ENCODE measurements around the gene FBLN1. TPM values are rescaled to one million over a fixed set of nuclear protein-coding genes. Genes with fewer than 3 reads are reported as not detected.

The FBLN1 gene
- total and polyA plus RNA-seq, 2 of the 13 experiments (the other 11 are each of a cell fraction or from before 2014, with no cell fraction given): 37.3 to 103 TPM

DNA sequence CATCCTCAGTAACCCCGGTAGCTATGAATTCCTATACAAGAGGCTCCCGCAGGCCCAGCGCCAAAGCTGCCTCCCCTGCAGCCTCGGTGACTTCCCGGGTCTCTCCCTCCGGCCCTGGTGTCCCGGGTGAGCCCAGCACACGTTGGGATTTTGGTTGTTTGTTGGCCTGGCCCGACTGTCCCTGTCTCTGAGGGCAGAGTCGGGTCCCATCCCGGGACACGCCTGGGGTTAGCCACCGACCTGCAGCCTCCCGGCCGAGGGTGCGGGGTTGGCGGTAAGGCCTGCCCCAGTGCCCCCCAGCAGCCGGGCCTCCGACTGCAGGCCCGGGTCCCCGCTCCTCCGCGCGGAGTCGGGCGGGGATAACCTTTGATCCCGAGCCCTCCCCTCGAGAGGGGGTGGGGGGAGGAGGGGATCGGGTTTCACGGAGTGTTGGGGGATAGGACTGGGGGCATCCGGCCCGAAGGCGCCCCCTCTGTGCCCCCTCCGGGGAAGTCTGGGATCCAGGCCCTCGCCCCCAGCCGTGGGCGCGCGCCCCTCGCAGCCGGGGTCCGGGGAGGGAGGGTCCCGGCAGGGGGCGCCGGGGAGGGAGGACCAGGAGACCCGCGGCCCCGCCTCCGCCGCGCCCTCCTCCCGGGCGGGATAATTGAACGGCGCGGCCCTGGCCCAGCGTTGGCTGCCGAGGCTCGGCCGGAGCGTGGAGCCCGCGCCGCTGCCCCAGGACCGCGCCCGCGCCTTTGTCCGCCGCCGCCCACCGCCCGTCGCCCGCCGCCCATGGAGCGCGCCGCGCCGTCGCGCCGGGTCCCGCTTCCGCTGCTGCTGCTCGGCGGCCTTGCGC, at the start of gene FBLN1 (continued):
- TF ChIP-seq, protein P1, sequence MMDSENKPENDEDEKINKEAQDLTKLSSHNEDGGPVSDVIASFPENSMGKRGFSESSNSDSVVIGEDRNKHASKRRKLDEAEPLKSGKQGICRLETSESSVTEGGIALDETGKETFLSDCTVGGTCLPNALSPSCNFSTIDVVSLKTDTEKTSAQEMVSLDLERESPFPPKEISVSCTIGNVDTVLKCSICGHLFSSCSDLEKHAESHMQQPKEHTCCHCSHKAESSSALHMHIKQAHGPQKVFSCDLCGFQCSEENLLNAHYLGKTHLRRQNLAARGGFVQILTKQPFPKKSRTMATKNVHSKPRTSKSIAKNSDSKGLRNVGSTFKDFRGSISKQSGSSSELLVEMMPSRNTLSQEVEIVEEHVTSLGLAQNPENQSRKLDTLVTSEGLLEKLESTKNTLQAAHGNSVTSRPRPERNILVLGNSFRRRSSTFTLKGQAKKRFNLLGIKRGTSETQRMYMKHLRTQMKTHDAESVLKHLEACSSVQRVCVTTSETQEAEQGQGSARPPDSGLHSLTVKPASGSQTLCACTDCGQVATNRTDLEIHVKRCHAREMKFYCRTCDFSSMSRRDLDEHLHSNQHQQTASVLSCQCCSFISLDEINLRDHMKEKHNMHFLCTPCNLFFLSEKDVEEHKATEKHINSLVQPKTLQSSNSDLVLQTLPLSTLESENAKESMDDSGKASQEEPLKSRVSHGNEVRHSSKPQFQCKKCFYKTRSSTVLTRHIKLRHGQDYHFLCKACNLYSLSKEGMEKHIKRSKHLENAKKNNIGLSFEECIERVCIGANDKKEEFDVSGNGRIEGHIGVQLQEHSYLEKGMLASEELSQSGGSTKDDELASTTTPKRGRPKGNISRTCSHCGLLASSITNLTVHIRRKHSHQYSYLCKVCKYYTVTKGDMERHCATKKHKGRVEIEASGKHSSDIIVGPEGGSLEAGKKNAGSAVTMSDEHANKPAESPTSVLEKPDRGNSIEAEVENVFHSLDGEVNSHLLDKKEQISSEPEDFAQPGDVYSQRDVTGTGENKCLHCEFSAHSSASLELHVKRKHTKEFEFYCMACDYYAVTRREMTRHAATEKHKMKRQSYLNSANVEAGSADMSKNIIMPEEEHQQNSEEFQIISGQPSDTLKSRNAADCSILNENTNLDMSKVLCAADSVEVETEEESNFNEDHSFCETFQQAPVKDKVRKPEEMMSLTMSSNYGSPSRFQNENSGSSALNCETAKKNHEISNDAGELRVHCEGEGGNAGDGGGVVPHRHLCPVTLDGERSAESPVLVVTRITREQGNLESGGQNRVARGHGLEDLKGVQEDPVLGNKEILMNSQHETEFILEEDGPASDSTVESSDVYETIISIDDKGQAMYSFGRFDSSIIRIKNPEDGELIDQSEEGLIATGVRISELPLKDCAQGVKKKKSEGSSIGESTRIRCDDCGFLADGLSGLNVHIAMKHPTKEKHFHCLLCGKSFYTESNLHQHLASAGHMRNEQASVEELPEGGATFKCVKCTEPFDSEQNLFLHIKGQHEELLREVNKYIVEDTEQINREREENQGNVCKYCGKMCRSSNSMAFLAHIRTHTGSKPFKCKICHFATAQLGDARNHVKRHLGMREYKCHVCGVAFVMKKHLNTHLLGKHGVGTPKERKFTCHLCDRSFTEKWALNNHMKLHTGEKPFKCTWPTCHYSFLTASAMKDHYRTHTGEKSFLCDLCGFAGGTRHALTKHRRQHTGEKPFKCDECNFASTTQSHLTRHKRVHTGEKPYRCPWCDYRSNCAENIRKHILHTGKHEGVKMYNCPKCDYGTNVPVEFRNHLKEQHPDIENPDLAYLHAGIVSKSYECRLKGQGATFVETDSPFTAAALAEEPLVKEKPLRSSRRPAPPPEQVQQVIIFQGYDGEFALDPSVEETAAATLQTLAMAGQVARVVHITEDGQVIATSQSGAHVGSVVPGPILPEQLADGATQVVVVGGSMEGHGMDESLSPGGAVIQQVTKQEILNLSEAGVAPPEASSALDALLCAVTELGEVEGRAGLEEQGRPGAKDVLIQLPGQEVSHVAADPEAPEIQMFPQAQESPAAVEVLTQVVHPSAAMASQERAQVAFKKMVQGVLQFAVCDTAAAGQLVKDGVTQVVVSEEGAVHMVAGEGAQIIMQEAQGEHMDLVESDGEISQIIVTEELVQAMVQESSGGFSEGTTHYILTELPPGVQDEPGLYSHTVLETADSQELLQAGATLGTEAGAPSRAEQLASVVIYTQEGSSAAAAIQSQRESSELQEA (CRISPR knock-in tag; IDR thresholded peaks at IDR 0.05; ENCODE audit: not compliant biosample characterization): peak; percentile 49
- TF ChIP-seq, protein P2, sequence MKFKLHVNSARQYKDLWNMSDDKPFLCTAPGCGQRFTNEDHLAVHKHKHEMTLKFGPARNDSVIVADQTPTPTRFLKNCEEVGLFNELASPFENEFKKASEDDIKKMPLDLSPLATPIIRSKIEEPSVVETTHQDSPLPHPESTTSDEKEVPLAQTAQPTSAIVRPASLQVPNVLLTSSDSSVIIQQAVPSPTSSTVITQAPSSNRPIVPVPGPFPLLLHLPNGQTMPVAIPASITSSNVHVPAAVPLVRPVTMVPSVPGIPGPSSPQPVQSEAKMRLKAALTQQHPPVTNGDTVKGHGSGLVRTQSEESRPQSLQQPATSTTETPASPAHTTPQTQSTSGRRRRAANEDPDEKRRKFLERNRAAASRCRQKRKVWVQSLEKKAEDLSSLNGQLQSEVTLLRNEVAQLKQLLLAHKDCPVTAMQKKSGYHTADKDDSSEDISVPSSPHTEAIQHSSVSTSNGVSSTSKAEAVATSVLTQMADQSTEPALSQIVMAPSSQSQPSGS (CRISPR knock-in tag; IDR thresholded peaks at IDR 0.05): peak; percentile 22; the same call in 1 of the 2 replicates
- TF ChIP-seq TEAD3 (CRISPR knock-in tag; optimal IDR thresholded peaks at IDR 0.05; ENCODE audit: borderline replicate concordance) (peak; percentile 45), MBD4 (IDR thresholded peaks at IDR 0.05; ENCODE audit: borderline replicate concordance, low read length) (no peak), PHB2 (IDR thresholded peaks at IDR 0.05; ENCODE audit: partially characterized antibody) (no peak), GABPB1 (CRISPR knock-in tag; IDR thresholded peaks at IDR 0.05) (peak; percentile 70), FOXK1 (CRISPR knock-in tag; IDR thresholded peaks at IDR 0.05; ENCODE audit: borderline replicate concordance, low read depth) (peak; percentile 49; the same call in 1 of the 2 replicates), ZSCAN12 (CRISPR knock-in tag; IDR thresholded peaks at IDR 0.05) (peak; percentile 61; the same call in 1 of the 2 replicates), IRF2 (CRISPR knock-in tag; IDR thresholded peaks at IDR 0.05) (no peak), NR2F6 (IDR thresholded peaks at IDR 0.05) (peak; percentile 78), NR2F6 (CRISPR knock-in tag; IDR thresholded peaks at IDR 0.05) (peak; percentile 94), ZSCAN20 (CRISPR knock-in tag; IDR thresholded peaks at IDR 0.05; ENCODE audit: borderline replicate concordance) (no peak; the same call in 1 of the 2 replicates)
- TF ChIP-seq, protein P3, sequence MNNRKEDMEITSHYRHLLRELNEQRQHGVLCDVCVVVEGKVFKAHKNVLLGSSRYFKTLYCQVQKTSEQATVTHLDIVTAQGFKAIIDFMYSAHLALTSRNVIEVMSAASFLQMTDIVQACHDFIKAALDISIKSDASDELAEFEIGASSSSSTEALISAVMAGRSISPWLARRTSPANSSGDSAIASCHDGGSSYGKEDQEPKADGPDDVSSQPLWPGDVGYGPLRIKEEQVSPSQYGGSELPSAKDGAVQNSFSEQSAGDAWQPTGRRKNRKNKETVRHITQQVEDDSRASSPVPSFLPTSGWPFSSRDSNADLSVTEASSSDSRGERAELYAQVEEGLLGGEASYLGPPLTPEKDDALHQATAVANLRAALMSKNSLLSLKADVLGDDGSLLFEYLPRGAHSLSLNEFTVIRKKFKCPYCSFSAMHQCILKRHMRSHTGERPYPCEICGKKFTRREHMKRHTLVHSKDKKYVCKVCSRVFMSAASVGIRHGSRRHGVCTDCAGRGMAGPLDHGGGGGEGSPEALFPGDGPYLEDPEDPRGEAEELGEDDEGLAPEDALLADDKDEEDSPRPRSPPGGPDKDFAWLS (CRISPR knock-in tag; IDR thresholded peaks at IDR 0.05; ENCODE audit: borderline replicate concordance): peak; percentile 89; the same call in 1 of the 2 replicates
- TF ChIP-seq, protein P4, sequence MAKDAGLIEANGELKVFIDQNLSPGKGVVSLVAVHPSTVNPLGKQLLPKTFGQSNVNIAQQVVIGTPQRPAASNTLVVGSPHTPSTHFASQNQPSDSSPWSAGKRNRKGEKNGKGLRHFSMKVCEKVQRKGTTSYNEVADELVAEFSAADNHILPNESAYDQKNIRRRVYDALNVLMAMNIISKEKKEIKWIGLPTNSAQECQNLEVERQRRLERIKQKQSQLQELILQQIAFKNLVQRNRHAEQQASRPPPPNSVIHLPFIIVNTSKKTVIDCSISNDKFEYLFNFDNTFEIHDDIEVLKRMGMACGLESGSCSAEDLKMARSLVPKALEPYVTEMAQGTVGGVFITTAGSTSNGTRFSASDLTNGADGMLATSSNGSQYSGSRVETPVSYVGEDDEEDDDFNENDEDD (CRISPR knock-in tag; IDR thresholded peaks at IDR 0.05; ENCODE audit: borderline replicate concordance): peak; percentile 84; the same call in 1 of the 2 replicates
- TF ChIP-seq, protein P5, sequence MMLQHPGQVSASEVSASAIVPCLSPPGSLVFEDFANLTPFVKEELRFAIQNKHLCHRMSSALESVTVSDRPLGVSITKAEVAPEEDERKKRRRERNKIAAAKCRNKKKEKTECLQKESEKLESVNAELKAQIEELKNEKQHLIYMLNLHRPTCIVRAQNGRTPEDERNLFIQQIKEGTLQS (CRISPR knock-in tag; IDR thresholded peaks at IDR 0.05): 0 out of 2 replicates have a peak, but pooled peaks have one; percentile 7

Measured in HepG2 (cell line).